CD4-positive, alpha-beta T cell treated with Interleukin-2 at 100 ng/mL for 4 hours (primary cell): ENCODE data around the gene GRID2IP.

ENCODE experiments used
- DNase-seq: peaks from one replicate; pipeline ENCODE4 v3.0.0-alpha.2; 2020; ENCODE audit warnings: low spot score

Gene GRID2IP

GRCh38 chr7:6562106-6562505 lies 10.8 kb upstream of the GRID2IP start:
- no peak for DNase-seq

DNA sequence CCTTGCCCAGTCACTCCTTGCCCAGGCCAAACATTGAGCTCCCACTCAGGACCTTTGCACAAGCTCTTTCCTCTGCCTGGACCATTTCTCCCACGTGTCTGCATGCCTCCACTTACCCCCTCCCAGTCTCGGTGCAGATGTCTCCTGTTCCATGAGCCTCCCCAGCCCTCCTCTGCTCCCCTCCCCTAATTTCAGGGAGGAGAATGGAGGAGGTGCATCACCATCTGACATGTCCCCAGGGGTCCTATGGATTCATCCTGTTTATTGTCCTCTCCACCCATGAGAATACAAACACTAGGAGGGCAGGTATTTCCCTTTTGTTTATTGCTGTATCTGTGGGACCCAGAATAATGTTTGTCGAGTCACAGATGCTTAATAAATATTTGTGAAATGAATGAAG lies 8.6 kb upstream of the GRID2IP start:
- DNase-seq = no peak

GRCh38 chr7:6558837-6559236 lies 7.6 kb upstream of the GRID2IP start:
- no peak for DNase-seq

DNA sequence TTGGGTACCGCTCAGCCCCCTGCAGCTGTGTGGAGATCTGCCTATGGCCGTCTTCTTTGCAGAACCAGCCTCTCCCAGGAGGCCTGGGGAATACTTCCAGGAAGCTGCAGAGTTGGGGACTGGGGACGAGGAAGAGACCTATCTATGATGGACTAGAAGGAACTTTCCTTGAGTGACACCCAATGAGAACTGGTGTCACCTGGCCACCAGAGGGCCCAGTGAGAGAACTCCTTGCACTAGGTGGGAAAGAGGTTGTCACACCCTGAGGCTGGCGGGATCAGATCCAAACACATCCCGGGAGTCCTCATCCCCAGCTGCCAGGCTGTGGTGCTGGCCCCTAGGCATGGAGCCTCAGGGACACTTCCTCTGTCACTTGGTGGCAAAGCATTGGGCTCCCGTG lies 4.9 kb upstream of the GRID2IP start:
- DNase-seq = no peak

DNA sequence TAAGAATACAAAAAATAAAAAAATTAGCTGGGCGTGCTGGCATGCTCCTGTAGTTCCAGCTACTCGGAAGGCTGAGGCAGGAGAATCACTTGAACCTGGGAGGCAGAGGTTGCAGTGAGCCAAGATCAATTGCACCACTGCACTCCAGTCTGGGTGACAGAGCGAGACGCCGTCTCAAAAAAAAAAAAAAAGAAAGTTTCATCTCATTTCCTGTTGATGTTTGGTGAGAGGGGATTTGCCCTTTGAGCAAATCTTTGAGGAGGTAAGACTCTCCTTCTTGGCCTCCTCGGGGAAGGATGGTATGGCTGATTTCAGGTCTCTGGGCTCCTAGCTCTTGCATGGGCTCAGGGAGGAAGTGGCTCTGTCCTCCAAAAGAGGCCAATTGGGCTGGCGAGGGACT lies 3.6 kb upstream of the GRID2IP start:
- DNase-seq = no peak

GRCh38 chr7:6553448-6554044 lies 2.3 kb upstream of the GRID2IP start:
- DNase-seq = no peak

DNA sequence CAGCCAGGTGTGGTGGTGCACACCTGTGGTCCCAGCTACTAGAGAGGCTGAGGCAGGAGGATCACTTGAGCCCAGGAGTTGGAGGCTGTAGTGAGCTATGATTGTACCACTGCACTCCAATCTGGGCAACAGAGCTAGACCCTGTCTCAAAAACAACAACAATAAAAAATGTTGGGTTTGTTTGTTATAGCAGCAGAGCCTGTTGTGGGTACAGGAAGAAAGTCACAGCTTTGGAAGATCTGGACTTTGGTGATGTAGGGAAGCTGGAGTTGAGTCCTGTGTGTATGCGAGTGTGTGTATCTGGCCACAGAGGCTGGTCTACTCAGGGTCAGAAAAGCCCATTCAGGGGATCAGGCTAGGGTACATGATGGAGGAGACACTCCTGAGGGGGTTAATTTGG lies 3.9 kb downstream of the GRID2IP start:
- DNase-seq = no peak

DNA sequence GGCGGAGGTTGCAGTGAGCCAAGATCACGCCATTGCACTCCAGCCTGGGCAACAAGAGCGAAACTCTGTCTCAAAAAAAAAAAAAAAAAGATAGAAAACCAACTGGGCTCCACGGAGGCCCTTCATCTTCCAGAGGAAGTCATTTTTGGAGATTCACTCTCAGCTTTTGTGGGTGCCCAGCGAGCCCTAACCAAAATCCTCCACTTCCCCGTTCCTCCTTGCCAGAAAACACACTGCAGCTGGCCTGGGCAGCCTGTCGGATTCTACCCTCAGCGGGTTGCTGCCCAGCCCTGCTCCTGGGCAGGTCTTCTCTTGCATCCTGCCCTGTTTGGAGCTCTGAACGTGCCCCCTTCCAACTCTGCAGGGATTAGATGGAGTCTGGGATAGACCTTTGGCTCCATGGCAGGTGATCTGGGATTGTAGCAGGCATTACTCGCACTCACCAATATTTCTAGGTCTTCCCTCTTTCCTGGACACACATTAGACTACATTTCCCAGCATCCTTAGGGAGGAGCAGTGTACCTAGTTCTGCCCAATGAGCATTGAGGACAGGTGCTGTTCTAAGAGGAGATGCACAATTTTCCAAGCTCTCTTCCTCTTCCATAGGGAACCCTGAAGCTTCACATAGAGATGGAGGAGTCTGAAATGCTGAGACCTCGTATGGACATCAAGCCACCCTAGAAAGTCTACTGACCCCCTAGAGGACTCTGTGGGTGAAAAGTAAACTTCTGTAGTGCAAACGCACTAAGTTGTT lies 4.6 kb downstream of the GRID2IP start:
- DNase-seq = no peak

DNA sequence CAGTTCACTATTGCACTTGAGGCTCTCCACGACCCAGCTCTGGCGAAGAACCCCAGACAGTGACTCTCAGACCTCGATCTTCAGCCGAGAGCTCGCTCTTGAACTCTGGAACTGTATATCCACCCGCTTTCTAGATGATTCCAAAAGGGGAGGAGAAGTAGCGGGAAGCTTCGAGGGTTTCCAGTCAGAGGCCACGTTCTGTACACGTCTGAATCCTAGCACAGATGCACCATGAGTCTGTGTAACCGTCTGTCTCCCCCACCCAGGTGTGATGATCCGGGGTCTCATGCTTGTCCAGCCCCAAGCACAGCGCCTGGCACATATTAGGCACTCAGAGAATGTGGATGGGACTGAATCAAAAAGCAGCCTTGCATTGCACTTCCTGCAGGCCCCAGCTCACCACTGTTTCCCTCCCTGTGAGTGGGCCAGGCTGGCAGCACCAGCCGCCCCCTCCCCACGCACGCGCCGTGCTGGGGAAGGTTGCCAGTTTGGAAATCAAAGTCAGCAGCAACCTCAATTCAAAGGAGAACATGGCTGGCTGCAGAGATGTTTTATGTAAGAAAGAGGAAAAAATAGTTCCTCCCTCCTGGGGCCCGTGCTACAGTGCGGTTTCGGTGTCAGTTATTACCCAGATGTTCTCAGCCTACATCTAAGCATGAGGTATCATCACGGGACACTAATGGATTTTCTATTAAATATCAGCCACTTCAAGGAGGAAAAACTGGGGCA lies 5.7 kb downstream of the GRID2IP start:
- DNase-seq = no peak

DNA sequence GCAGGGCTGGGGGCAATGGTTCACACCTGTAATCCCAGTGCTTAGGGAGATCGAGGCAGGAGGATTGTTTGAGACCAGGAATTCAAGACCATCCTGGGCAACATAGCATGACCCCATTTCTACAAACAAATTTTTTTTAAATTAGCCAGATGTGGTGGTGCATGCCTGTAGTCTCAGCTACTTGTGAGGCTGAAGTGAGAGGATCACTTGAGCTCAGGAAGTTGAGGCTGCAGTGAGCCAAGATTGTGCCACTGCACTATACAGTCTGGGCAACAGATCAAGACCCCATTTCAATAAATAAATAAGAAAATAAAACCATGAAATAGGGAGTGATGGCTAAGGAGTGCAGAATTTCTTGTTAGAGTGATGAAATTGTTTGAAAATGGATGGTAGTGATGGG lies 8.9 kb downstream of the GRID2IP start:
- no peak for DNase-seq

DNA sequence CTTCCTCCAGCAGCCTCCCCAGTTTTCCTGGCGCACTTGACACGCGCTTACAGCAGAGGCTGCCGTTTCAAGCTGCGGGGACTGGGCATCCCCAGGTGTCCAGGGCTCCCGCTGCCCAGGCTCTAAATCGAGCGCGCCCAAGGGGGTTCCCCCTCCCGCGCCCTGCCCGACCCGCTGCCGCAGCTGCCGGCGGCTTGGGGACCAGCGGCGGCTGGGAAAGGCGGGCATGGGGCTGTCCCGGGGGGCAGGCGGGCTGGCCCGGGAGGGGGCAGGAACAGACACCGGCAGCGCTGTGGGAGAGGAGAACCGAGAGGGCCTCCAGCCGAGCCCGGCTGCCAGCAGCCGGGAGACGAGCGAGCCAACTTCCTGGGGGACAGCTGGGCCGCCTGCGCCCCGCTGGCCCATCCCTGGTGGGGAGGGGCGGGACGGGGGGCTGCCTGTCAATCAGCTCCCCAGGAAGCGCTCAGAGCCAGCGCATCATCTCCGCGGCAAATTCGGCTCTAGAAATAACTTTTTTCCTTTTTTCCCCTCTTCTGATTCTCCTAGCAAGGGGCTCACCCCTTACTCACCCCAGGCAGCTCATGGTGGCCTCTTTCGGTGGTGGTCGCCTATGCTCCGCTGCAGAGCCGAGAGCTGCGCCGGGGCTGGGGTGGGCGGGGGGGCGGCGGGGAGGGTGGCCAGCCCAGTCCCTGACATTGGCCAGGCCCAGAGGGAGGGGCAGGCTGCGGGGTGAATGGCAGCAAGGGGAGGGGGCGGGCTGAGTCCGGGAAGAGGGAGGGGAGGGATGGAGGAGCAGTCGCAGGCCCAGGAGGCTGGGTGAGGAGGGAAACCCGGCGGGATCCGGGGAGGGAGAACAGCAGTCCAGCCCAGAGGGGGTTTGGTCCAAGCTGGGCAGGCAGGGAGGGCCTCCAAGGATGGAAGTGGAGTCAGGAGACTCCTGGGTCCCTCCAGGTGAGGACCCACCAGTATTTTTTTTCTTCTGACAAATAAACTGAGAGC lies 14.7 kb downstream of the GRID2IP start:
- no peak for DNase-seq

DNA sequence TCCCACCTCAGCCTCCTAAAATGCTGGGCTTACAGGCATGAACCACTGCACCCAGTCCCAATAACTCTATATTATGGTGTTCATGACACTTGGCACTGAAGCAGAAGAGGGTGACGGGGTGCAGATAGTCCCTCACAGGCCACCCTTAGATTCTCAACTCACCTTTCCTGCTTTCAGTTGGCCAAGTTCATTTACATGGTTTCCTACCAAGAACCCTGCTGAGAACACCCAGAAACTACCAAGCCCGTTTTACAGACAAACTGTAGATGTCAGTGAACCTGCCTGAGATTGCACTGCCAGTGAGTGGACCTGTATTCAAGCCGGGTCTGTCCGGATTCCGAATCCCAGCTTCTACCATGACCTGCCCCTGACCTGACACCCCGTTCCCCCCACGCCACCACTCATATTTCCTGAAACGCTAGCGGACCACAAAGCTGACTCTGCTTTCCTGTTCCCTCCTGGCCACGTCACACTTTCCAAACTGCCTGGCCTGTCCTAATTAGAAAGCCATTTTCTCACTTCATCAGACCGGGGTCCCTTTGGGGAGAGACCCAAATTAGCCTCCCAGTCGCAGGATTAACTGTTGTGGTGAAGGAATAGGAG lies 17.3 kb downstream of the GRID2IP start:
- DNase-seq = no peak

DNA sequence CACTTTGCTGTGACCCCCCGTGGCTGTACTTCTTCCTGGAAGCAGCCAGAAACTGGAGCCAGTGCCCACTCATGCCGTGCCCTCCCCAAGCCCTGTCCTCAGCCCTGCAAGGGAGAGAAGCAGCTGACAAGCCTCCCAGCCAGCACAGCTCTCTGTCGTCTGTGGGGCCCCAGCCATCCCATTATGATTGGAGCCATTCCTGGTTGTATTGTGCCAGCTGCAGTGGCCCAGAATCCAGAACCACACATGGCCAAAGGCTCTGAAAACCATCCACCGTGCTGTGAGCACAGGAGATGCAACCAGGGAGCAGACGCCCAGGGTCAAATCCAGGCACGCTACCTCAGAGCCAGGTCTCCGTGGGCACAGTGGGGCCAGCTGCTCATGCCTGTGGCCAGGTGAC lies 18.7 kb downstream of the GRID2IP start:
- no peak for DNase-seq

- no peak for DNase-seq
Measured at GRCh38 chr7:6531492-6532279, 19.6 kb downstream of the GRID2IP start.

- DNase-seq = peak; percentile 52
Measured at GRCh38 chr7:6530626-6531491, 20.4 kb downstream of the GRID2IP start.

DNA sequence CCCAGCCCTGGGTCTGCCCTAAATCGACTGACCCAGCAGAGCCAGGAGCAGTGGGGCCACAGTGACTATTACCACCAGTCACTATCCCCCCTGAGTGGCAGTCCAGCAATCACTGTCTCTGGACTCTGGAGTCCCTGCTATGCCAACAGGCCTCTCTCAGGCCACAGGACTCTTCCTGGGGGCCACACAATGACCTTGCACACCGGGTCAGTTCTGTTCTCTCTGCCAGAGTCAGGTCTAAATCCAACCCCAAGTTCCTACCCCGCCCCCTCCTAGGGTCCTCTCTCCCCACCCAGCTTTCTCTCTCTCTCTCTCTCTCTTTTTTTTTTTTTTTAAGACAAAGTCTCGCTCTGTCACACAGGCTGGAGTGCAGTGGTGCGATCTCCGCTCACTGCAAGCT lies 21.6 kb downstream of the GRID2IP start:
- no peak for DNase-seq

DNA sequence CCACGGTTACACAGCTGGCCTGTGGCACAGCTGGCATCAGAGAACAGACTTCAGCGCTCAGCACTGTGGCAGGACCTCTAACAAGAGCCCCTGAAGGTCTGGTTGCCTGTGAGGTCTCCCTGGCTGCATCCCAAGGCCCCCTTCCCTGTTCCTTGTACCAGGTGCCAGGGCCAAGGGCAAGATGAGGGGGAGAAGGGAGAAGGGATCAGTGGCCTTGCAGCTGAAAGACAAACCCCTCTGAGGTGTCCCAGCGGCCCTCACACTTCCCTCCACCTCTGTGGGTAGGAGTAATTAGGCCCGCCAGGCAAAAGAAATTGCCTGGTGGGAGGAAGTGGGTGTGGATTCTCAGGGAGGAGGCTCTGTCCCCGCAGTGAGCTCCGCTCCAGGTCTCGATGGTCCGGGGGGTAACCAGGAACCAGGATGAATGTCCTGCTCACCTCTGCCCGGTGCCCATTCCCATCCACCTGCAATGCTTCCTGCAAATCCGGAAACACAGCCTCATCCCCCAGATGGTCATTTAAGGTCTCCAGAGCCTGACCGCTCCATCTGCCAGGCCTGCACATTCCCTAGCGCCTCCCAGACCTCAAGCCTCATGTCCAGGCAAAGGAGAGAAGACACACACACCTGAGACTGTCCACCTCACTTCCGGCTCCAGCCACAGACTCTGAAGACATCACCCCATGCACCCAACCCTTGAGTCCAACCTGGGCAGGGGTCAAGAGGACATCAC lies 22.7 kb downstream of the GRID2IP start:
- DNase-seq = no peak

- DNase-seq = no peak
Measured at GRCh38 chr7:6526997-6527378, 24.3 kb downstream of the GRID2IP start.
